K562 (cell line): ENCODE data around the gene OPN1MW3.
"Not testable (repeated sequence)": the region's sequence is repeated elsewhere in the genome, so short reads cannot be mapped to it uniquely, and the experiment has no call there.

Experiments used
- CTCF ChIP-seq, 3 experiments: IDR thresholded peaks in 2 of 3; conservative IDR thresholded peaks in 1 of 3; 2 replicates each; pipeline ENCODE4 v1.5.1; 2011 to 2012; ENCODE audit warnings: low read length in 3 of 3, mild to moderate bottlenecking in 3 of 3, control low read depth in 2 of 3, improper control_type of control experiment in 1 of 3, inconsistent platforms in 1 of 3, low read depth in 1 of 3, mixed read lengths in 1 of 3, moderate library complexity in 1 of 3; ENCODE audit not compliant: insufficient read depth in 2 of 3
- MXI1 ChIP-seq: IDR thresholded peaks from 2 replicates; pipeline ENCODE4 v1.6.1; 2011; ENCODE audit warnings: low read depth, mild to moderate bottlenecking, improper control_type of control experiment, low read length
- POLR2A ChIP-seq: fragments of 450-650 bp; conservative IDR thresholded peaks from 2 replicates; pipeline ENCODE4 v1.6.1; 2016
- SMARCE1 ChIP-seq: fragments of 450-650 bp; IDR thresholded peaks from 2 replicates; pipeline ENCODE4 v1.7.1; 2016; ENCODE audit warnings: mild to moderate bottlenecking
- ZFX ChIP-seq: sonication (generic); formaldehyde crosslinking; IDR thresholded peaks from 2 replicates; pipeline ENCODE4 v1.8.0; 2022; ENCODE audit warnings: mild to moderate bottlenecking, missing genetic modification reagents, moderate library complexity
- TF ChIP-seq, protein P1 (sequence below): fragments of 250-450 bp; sonication (Bioruptor Pico); IDR thresholded peaks from 2 replicates; pipeline ENCODE4 v1.9.0; 2021; ENCODE audit warnings: mild to moderate bottlenecking
- TF ChIP-seq, protein P2 (sequence below): IDR thresholded peaks from 2 replicates; pipeline ENCODE4 v1.6.1; 2016; ENCODE audit warnings: missing genetic modification characterization, missing compliant biosample characterization
- TF ChIP-seq, protein P3 (sequence below): sonication (generic); formaldehyde crosslinking; IDR thresholded peaks from 2 replicates; pipeline ENCODE4 v1.8.0; 2022; ENCODE audit warnings: missing genetic modification reagents, mild to moderate bottlenecking, moderate library complexity, borderline replicate concordance

- TF ChIP-seq, protein P1, sequence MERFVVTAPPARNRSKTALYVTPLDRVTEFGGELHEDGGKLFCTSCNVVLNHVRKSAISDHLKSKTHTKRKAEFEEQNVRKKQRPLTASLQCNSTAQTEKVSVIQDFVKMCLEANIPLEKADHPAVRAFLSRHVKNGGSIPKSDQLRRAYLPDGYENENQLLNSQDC (CRISPR knock-in tag), result not testable (repeated sequence)
- TF ChIP-seq POLR2A; MXI1; ZFX (CRISPR knock-in tag); CTCF (IDR thresholded peaks at IDR 0.05 in 2 of 3, conservative IDR thresholded peaks at IDR 0.05 in 1 of 3; ENCODE audit: insufficient read depth in 2 of 3, low read depth in 1 of 3, low read length in 3 of 3); SMARCE1: not testable (repeated sequence)
- TF ChIP-seq, protein P2, sequence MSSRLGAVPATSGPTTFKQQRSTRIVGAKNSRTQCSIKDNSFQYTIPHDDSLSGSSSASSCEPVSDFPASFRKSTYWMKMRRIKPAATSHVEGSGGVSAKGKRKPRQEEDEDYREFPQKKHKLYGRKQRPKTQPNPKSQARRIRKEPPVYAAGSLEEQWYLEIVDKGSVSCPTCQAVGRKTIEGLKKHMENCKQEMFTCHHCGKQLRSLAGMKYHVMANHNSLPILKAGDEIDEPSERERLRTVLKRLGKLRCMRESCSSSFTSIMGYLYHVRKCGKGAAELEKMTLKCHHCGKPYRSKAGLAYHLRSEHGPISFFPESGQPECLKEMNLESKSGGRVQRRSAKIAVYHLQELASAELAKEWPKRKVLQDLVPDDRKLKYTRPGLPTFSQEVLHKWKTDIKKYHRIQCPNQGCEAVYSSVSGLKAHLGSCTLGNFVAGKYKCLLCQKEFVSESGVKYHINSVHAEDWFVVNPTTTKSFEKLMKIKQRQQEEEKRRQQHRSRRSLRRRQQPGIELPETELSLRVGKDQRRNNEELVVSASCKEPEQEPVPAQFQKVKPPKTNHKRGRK (tag), result not testable (repeated sequence)
- TF ChIP-seq, protein P3, sequence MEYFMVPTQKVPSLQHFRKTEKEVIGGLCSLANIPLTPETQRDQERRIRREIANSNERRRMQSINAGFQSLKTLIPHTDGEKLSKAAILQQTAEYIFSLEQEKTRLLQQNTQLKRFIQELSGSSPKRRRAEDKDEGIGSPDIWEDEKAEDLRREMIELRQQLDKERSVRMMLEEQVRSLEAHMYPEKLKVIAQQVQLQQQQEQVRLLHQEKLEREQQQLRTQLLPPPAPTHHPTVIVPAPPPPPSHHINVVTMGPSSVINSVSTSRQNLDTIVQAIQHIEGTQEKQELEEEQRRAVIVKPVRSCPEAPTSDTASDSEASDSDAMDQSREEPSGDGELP (CRISPR knock-in tag), result not testable (repeated sequence)
These were observed 27.3 kb downstream of the OPN1MW3 start for GRCh38 chrX:154284489-154285338.
